ENCODE measurements around the gene INPP5D.

- TF ChIP-seq CTCF (IDR thresholded peaks at IDR 0.05; ENCODE audit: low read length): no peak
- TF ChIP-seq EZH2 (IDR thresholded peaks at IDR 0.05; ENCODE audit: borderline replicate concordance, low read length): no peak
These were observed 31.6 kb downstream of the INPP5D start for GRCh38 chr2:233091595-233092375.

Data from OCI-LY1 (cell line).